Measurements from ENCODE around the gene USP17L21.
"Not testable (repeated sequence)": the region's sequence is repeated elsewhere in the genome, so short reads cannot be mapped to it uniquely, and the experiment has no call there.

USP17L21 gene, protein sequence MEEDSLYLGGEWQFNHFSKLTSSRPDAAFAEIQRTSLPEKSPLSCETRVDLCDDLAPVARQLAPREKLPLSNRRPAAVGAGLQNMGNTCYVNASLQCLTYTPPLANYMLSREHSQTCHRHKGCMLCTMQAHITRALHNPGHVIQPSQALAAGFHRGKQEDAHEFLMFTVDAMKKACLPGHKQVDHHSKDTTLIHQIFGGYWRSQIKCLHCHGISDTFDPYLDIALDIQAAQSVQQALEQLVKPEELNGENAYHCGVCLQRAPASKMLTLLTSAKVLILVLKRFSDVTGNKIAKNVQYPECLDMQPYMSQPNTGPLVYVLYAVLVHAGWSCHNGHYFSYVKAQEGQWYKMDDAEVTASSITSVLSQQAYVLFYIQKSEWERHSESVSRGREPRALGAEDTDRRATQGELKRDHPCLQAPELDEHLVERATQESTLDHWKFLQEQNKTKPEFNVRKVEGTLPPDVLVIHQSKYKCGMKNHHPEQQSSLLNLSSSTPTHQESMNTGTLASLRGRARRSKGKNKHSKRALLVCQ

DNA sequence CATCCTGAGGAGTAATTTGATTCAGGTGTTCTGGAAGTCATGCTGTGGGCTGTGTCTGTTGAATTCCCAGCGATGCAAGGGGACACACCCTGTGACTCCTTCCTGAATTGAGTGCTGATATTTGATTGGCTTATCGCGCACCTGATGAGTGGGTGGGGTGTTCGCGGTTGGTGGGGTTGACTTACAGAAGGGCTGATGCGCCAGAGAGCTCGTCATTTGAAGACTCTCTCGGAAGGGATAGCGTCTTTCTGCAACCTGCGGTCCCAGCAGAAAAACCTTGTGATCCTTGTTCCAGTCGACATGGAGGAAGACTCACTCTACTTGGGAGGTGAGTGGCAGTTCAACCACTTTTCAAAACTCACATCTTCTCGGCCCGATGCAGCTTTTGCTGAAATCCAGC is at the start of gene USP17L21:
USP17L21 (plus strand) TSS at position 301 of the 400 bp plus-strand sequence; CDS start at position 301, 0 bp downstream.
- not testable (repeated sequence) for DNase-seq

DNA sequence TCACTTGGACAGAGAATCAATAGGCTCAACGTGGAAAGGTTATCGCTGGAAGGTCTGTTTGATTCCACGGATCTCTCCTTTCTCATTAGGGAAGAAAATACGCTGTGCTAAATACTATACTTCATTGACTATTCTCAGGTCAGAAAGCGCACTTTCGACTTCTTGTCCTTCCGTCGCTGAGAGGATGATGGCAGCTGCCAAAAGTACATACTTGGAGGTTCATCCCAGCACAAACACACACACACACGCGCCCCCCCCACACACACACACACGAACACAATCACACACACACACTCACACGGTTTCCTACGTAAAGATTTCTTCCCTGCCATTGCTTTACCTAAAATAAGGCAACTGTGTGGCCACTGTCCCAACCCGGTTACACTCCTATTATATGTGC is 48.0 kb upstream of the USP17L21 start:
- not testable (repeated sequence) for DNase-seq

DNA sequence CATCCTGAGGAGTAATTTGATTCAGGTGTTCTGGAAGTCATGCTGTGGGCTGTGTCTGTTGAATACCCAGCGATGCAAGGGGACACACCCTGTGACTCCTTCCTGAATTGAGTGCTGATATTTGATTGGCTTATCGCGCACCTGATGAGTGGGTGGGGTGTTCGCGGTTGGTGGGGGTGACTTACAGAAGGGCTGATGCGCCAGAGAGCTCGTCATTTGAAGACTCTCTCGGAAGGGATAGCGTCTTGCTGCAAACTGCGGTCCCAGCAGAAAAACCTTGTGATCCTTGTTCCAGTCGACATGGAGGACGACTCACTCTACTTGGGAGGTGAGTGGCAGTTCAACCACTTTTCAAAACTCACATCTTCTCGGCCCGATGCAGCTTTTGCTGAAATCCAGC is 47.6 kb upstream of the USP17L21 start, which contains the start of gene USP17L11:
USP17L11 (plus strand) TSS at position 301 of the 400 bp plus-strand sequence; CDS start at position 301, 0 bp downstream.
- not testable (repeated sequence) for DNase-seq

DNA sequence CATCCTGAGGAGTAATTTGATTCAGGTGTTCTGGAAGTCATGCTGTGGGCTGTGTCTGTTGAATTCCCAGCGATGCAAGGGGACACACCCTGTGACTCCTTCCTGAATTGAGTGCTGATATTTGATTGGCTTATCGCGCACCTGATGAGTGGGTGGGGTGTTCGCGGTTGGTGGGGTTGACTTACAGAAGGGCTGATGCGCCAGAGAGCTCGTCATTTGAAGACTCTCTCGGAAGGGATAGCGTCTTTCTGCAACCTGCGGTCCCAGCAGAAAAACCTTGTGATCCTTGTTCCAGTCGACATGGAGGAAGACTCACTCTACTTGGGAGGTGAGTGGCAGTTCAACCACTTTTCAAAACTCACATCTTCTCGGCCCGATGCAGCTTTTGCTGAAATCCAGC is 42.8 kb upstream of the USP17L21 start, which contains the start of gene USP17L12:
USP17L12 (plus strand) TSS at position 301 of the 400 bp plus-strand sequence; CDS start at position 301, 0 bp downstream.
- not testable (repeated sequence) for DNase-seq

DNA sequence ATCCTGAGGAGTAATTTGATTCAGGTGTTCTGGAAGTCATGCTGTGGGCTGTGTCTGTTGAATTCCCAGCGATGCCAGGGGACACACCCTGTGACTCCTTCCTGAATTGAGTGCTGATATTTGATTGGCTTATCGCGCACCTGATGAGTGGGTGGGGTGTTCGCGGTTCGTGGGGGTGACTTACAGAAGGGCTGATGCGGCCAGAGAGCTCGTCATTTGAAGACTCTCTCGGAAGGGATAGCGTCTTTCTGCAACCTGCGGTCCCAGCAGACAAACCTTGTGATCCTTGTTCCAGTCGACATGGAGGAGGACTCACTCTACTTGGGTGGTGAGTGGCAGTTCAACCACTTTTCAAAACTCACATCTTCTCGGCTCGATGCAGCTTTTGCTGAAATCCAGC is 38.1 kb upstream of the USP17L21 start, which contains the start of gene USP17L13:
USP17L13 (plus strand) TSS at position 301 of the 400 bp plus-strand sequence; CDS start at position 301, 0 bp downstream.
- not testable (repeated sequence) for DNase-seq

DNA sequence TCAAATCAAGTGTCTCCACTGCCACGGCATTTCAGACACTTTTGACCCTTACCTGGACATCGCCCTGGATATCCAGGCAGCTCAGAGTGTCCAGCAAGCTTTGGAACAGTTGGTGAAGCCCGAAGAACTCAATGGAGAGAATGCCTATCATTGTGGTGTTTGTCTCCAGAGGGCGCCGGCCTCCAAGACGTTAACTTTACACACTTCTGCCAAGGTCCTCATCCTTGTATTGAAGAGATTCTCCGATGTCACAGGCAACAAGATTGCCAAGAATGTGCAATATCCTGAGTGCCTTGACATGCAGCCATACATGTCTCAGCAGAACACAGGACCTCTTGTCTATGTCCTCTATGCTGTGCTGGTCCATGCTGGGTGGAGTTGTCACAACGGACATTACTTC is 32.4 kb upstream of the USP17L21 start:
- DNase-seq = not testable (repeated sequence)

DNA sequence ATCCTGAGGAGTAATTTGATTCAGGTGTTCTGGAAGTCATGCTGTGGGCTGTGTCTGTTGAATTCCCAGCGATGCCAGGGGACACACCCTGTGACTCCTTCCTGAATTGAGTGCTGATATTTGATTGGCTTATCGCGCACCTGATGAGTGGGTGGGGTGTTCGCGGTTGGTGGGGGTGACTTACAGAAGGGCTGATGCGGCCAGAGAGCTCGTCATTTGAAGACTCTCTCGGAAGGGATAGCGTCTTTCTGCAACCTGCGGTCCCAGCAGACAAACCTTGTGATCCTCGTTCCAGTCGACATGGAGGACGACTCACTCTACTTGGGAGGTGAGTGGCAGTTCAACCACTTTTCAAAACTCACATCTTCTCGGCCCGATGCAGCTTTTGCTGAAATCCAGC is 28.6 kb upstream of the USP17L21 start, which contains the start of gene USP17L15:
USP17L15 (plus strand) TSS at position 301 of the 400 bp plus-strand sequence; CDS start at position 301, 0 bp downstream.
- DNase-seq = not testable (repeated sequence)

DNA sequence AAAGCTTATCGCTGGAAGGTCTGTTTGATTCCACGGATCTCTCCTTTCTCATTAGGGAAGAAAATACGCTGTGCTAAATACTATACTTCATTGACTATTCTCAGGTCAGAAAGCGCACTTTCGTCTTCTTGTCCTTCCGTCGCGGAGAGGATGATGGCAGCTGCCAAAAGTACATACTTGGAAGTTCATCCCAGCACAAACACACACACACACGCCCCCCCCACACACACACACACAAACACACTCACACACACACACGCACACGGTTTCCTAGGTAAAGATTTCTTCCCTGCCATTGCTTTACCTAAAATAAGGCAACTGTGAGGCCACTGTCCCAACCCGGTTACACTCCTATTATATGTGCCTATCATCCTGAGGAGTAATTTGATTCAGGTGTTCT is 24.2 kb upstream of the USP17L21 start:
- DNase-seq = peak; percentile 2

DNA sequence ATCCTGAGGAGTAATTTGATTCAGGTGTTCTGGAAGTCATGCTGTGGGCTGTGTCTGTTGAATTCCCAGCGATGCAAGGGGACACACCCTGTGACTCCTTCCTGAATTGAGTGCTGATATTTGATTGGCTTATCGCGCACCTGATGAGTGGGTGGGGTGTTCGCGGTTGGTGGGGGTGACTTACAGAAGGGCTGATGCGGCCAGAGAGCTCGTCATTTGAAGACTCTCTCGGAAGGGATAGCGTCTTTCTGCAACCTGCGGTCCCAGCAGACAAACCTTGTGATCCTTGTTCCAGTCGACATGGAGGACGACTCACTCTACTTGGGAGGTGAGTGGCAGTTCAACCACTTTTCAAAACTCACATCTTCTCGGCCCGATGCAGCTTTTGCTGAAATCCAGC is 19.1 kb upstream of the USP17L21 start, which contains the start of gene USP17L17:
USP17L17 (plus strand) TSS at position 301 of the 400 bp plus-strand sequence; CDS start at position 301, 0 bp downstream.
- DNase-seq = not testable (repeated sequence)

DNA sequence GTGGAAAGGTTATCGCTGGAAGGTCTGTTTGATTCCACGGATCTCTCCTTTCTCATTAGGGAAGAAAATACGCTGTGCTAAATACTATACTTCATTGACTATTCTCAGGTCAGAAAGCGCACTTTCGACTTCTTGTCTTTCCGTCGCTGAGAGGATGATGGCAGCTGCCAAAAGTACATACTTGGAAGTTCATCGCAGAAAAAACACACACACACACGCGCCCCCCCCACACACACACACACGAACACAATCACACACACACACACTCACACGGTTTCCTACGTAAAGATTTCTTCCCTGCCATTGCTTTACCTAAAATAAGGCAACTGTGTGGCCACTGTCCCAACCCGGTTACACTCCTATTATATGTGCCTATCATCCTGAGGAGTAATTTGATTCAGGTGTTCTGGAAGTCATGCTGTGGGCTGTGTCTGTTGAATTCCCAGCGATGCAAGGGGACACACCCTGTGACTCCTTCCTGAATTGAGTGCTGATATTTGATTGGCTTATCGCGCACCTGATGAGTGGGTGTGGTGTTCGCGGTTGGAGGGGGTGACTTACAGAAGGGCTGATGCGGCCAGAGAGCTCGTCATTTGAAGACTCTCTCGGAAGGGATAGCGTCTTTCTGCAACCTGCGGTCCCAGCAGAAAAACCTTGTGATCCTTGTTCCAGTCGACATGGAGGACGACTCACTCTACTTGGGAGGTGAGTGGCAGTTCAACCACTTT is 14.6 kb upstream of the USP17L21 start, which contains the start of gene USP17L18:
USP17L18 (plus strand) TSS at position 678 of the 728 bp plus-strand sequence; CDS start at position 678, 0 bp downstream.
- DNase-seq = not testable (repeated sequence)

DNA sequence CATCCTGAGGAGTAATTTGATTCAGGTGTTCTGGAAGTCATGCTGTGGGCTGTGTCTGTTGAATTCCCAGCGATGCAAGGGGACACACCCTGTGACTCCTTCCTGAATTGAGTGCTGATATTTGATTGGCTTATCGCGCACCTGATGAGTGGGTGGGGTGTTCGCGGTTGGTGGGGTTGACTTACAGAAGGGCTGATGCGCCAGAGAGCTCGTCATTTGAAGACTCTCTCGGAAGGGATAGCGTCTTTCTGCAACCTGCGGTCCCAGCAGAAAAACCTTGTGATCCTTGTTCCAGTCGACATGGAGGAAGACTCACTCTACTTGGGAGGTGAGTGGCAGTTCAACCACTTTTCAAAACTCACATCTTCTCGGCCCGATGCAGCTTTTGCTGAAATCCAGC is 9.6 kb upstream of the USP17L21 start, which contains the start of gene USP17L19:
USP17L19 (plus strand) TSS at position 301 of the 400 bp plus-strand sequence; CDS start at position 301, 0 bp downstream.
- DNase-seq = not testable (repeated sequence)

DNA sequence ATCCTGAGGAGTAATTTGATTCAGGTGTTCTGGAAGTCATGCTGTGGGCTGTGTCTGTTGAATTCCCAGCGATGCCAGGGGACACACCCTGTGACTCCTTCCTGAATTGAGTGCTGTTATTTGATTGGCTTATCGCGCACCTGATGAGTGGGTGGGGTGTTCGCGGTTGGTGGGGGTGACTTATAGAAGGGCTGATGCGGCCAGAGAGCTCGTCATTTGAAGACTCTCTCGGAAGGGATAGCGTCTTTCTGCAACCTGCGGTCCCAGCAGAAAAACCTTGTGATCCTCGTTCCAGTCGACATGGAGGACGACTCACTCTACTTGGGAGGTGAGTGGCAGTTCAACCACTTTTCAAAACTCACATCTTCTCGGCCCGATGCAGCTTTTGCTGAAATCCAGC is 4.8 kb upstream of the USP17L21 start, which contains the start of gene USP17L20:
USP17L20 (plus strand) TSS at position 301 of the 400 bp plus-strand sequence; CDS start at position 301, 0 bp downstream.
- DNase-seq = not testable (repeated sequence)

DNA sequence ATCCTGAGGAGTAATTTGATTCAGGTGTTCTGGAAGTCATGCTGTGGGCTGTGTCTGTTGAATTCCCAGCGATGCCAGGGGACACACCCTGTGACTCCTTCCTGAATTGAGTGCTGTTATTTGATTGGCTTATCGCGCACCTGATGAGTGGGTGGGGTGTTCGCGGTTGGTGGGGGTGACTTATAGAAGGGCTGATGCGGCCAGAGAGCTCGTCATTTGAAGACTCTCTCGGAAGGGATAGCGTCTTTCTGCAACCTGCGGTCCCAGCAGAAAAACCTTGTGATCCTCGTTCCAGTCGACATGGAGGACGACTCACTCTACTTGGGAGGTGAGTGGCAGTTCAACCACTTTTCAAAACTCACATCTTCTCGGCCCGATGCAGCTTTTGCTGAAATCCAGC is 4.6 kb downstream of the USP17L21 start, which contains the start of gene USP17L22:
USP17L22 (plus strand) TSS at position 301 of the 400 bp plus-strand sequence; CDS start at position 301, 0 bp downstream.
- DNase-seq = not testable (repeated sequence)

DNA sequence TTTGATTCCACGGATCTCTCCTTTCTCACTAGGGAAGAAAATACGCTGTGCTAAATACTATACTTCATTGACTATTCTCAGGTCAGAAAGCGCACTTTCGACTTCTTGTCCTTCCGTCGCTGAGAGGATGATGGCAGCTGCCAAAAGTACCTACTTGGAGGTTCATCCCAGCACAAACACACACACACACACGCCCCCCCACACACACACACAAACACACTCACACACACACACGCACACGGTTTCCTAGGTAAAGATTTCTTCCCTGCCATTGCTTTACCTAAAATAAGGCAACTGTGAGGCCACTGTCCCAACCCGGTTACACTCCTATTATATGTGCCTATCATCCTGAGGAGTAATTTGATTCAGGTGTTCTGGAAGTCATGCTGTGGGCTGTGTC is 9.0 kb downstream of the USP17L21 start:
- peak; percentile 0 for DNase-seq
